Measurements from ENCODE around the gene HOXA4. TPM values are rescaled to one million over a fixed set of nuclear protein-coding genes. Genes with fewer than 3 reads are reported as not detected.

The HOXA4 gene
- total and polyA plus RNA-seq, 2 donors (not counting 1 experiment from before 2014, with no cell fraction given), result 0.33 to 3.6 TPM

DNA sequence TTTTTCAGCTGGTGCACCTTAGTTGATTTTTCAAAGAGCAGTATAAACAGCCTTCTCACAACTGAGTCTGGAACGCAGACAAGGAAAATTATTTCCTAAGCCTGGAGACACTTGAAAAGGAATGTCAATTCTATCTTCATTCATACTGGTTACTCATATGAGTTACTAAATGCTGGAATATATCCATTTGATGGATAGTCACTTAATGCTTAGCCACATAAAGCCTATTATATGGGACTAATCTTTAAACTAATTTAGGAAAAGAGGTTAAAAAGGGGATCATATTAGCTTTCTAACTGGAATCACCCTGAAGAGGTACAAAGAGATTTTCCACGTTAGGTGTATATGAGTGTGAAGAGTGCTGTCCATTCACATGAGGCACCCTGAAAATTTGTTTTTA lies 1.7 kb upstream of the HOXA4 start:
- H3K4me3 ChIP-seq (replicated peaks in 1 of 4; ENCODE audit: control extremely low read depth in 1 of 4, insufficient read depth in 1 of 4, low read depth in 3 of 4, low read length in 4 of 4), result no peak overlapping the region
- no peak overlapping the region for H3K4me2 ChIP-seq (ENCODE audit: extremely low read depth, insufficient read depth, low read length)
- no peaks in the 10 kb centered on the region for H3K9me3 ChIP-seq (ENCODE audit: control insufficient read depth, insufficient read depth, low read depth, low read length)
- no peak overlapping the region for H3K9ac ChIP-seq (ENCODE audit: insufficient read depth, low read length)
- TF ChIP-seq EZH2 (IDR thresholded peaks at IDR 0.05; ENCODE audit: low read length, missing control alignments), result no peak
- TF ChIP-seq CTCF (conservative IDR thresholded peaks at IDR 0.05 in 1 of 2, IDR thresholded peaks at IDR 0.05 in 1 of 2; ENCODE audit: low read depth in 1 of 2, low read length in 2 of 2), result no peak
- H3K79me2 ChIP-seq (ENCODE audit: control insufficient read depth, insufficient read depth, low read length), result peaks cover 31% of the 10 kb centered on the region
- H3K27me3 ChIP-seq (ENCODE audit: control insufficient read depth, insufficient read depth, low read length), result no peaks in the 10 kb centered on the region
- no peaks in the 10 kb centered on the region for H4K20me1 ChIP-seq (ENCODE audit: control insufficient read depth, extremely low read depth, insufficient read depth, low read length)
- H3K4me1 ChIP-seq (ENCODE audit: control insufficient read depth, extremely low read depth, insufficient read depth, low read length), result peaks cover 31% of the 10 kb centered on the region
- no peaks in the 10 kb centered on the region for H3K36me3 ChIP-seq (ENCODE audit: control insufficient read depth, insufficient read depth, low read length)
- H3K27ac ChIP-seq (ENCODE audit: insufficient read depth, low read length), result no peak overlapping the region
- no peak for DNase-seq (ENCODE audit: low read depth in 2 of 2)
- no peak overlapping the region for H2AFZ ChIP-seq (ENCODE audit: low read length)

DNA sequence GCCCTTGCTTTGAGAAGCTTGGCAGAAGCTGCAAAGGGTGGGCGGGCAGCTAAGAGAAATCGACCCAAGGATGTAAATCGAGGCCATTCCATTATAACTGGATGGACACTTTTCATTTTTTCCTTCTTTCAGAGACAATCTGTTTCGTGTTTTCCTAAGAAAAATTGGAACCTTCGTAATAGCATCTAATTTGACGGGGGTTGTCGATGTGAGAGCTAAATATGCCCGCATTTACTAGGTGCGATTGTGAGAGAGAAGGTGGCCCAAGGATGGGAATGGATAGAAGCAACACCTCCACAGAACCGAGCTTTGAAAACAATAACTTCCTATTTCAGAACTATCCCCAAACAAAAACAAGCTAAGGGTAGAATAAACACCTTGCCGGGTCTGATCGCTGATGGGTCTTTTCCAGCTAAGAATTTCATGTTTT lies 848 bp upstream of the HOXA4 start:
- peak overlapping the region; percentile 42 to 71 (median 50) for H3K4me3 ChIP-seq (replicated peaks in 1 of 4; ENCODE audit: control extremely low read depth in 1 of 4, insufficient read depth in 1 of 4, low read depth in 3 of 4, low read length in 4 of 4)
- no peaks in the 10 kb centered on the region for H3K36me3 ChIP-seq (ENCODE audit: control insufficient read depth, insufficient read depth, low read length)
- TF ChIP-seq CTCF (conservative IDR thresholded peaks at IDR 0.05 in 1 of 2, IDR thresholded peaks at IDR 0.05 in 1 of 2; ENCODE audit: low read depth in 1 of 2, low read length in 2 of 2) (no peak), EZH2 (IDR thresholded peaks at IDR 0.05; ENCODE audit: low read length, missing control alignments) (no peak)
- no peaks in the 10 kb centered on the region for H4K20me1 ChIP-seq (ENCODE audit: control insufficient read depth, extremely low read depth, insufficient read depth, low read length)
- no peaks in the 10 kb centered on the region for H3K27me3 ChIP-seq (ENCODE audit: control insufficient read depth, insufficient read depth, low read length)
- H3K9ac ChIP-seq (ENCODE audit: insufficient read depth, low read length), result peak overlapping the region; percentile 54
- DNase-seq (ENCODE audit: low read depth in 2 of 2), result no peak
- H3K79me2 ChIP-seq (ENCODE audit: control insufficient read depth, insufficient read depth, low read length), result peaks cover 25% of the 10 kb centered on the region
- no peak overlapping the region for H2AFZ ChIP-seq (ENCODE audit: low read length)
- peak overlapping the region; percentile 71 for H3K27ac ChIP-seq (ENCODE audit: insufficient read depth, low read length)
- no peaks in the 10 kb centered on the region for H3K9me3 ChIP-seq (ENCODE audit: control insufficient read depth, insufficient read depth, low read depth, low read length)
- H3K4me1 ChIP-seq (ENCODE audit: control insufficient read depth, extremely low read depth, insufficient read depth, low read length), result peaks cover 28% of the 10 kb centered on the region
- peak overlapping the region; percentile 94 for H3K4me2 ChIP-seq (ENCODE audit: extremely low read depth, insufficient read depth, low read length)

- peak in 1 of 2 donors; percentile 29 for DNase-seq (ENCODE audit: low read depth in 2 of 2)
- Histone ChIP-seq H3K27ac (ENCODE audit: insufficient read depth, low read length) (no peak overlapping the region), H3K79me2 (ENCODE audit: control insufficient read depth, insufficient read depth, low read length) (peaks cover 20% of the 10 kb centered on the region)
Measured at GRCh38 chr7:27129729-27130539, 623 bp downstream of the HOXA4 start.

More at GRCh38 chr7:27129729-27130539, 623 bp downstream of the HOXA4 start:
- Histone ChIP-seq H3K4me3 (replicated peaks in 1 of 4; ENCODE audit: control extremely low read depth in 1 of 4, insufficient read depth in 1 of 4, low read depth in 3 of 4, low read length in 4 of 4) (peak overlapping the region; percentile 34 to 71 (median 48)), H4K20me1 (ENCODE audit: control insufficient read depth, extremely low read depth, insufficient read depth, low read length) (no peaks in the 10 kb centered on the region), H3K9ac (ENCODE audit: insufficient read depth, low read length) (peak overlapping the region; percentile 58), H3K36me3 (ENCODE audit: control insufficient read depth, insufficient read depth, low read length) (no peaks in the 10 kb centered on the region), H2AFZ (ENCODE audit: low read length) (no peak overlapping the region), H3K4me1 (ENCODE audit: control insufficient read depth, extremely low read depth, insufficient read depth, low read length) (peaks cover 16% of the 10 kb centered on the region), H3K9me3 (ENCODE audit: control insufficient read depth, insufficient read depth, low read depth, low read length) (no peaks in the 10 kb centered on the region), H3K4me2 (ENCODE audit: extremely low read depth, insufficient read depth, low read length) (peak overlapping the region; percentile 88), H3K27me3 (ENCODE audit: control insufficient read depth, insufficient read depth, low read length) (no peaks in the 10 kb centered on the region)
- no peak for TF ChIP-seq CTCF (conservative IDR thresholded peaks at IDR 0.05 in 1 of 2, IDR thresholded peaks at IDR 0.05 in 1 of 2; ENCODE audit: low read depth in 1 of 2, low read length in 2 of 2)
- no peak for TF ChIP-seq EZH2 (IDR thresholded peaks at IDR 0.05; ENCODE audit: low read length, missing control alignments)

Data from fibroblast of lung (primary cell).